ENCODE data around the gene SMAD3. TPM values are rescaled to one million over a fixed set of nuclear protein-coding genes. Genes with fewer than 3 reads are reported as not detected.

The SMAD3 gene
- total and polyA plus RNA-seq, 2 of the 4 experiments (the other 2 are of a cell fraction) = 71.0 to 177 TPM

GRCh38 chr15:67033571-67034044, 31.8 kb upstream of the SMAD3 start:
- no peak overlapping the region for H3K27ac ChIP-seq (ENCODE audit: insufficient read depth, low read length)
- no peaks in the 10 kb centered on the region for H3K9me3 ChIP-seq (ENCODE audit: control insufficient read depth, insufficient read depth, low read length)
- H4K20me1 ChIP-seq (ENCODE audit: insufficient read depth, low read length) = no peaks in the 10 kb centered on the region
- H3K4me1 ChIP-seq (ENCODE audit: control insufficient read depth, insufficient read depth, low read length) = peaks cover 13% of the 10 kb centered on the region
- ATAC-seq (ENCODE audit: low read depth) (no peak), DNase-seq (no peak)
- H3K18ac ChIP-seq (ENCODE audit: low read depth, low read length) = no peak overlapping the region
- peaks cover 5% of the 10 kb centered on the region; the same call in 1 of the 2 replicates for H3K9me1 ChIP-seq (ENCODE audit: insufficient read depth, low read length)
- dilution Hi-C loops (cut with HindIII; ENCODE audit: low sequenced_read_pairs, unreplicated experiment) (no loop called here), in situ Hi-C loops (cut with MboI; ENCODE audit: low sequenced_read_pairs) (no loop called here), intact Hi-C loops (cut with micrococcal nuclease) (no loop called here)
- H3K9ac ChIP-seq (ENCODE audit: low read depth, low read length) = no peak overlapping the region
- peak overlapping the region in 1 of 2 experiments; percentile 38; a peak in 1 of 4 replicates for H4K8ac ChIP-seq (ENCODE audit: low read depth in 2 of 2, low read length in 2 of 2)
- POLR2A ChIA-PET (ENCODE audit: unreplicated experiment) = no interaction called here
- H4K5ac ChIP-seq (ENCODE audit: low read depth, low read length) = no peak overlapping the region
- no peaks in the 10 kb centered on the region for H3K36me3 ChIP-seq (ENCODE audit: control insufficient read depth, insufficient read depth, low read length)
- H2AK9ac ChIP-seq (replicated peaks; ENCODE audit: low read depth, low read length, poor library complexity) = no peak overlapping the region
- peaks cover 4% of the 10 kb centered on the region; the same call in 1 of the 2 replicates for H3K27me3 ChIP-seq (ENCODE audit: control insufficient read depth, insufficient read depth, low read length)
- no peak overlapping the region for H4K91ac ChIP-seq (ENCODE audit: insufficient read depth, low read depth, low read length)
- CTCF ChIA-PET = no interaction called here
- peak overlapping the region; percentile 53; the same call in 1 of the 2 replicates for H2BK120ac ChIP-seq (ENCODE audit: low read depth, low read length)
- 0 out of 4 replicates have a peak, but pooled peaks cover 0 to 3% of the 10 kb centered on the region in 2 experiments for H3K79me1 ChIP-seq (ENCODE audit: low read depth in 1 of 2, low read length in 2 of 2)
- no peak overlapping the region; the same call in 1 of the 2 replicates for H3K14ac ChIP-seq (replicated peaks; ENCODE audit: low read depth, low read length)
- peak overlapping the region; percentile 21; the same call in 1 of the 2 replicates for H3K4me2 ChIP-seq (ENCODE audit: low read depth, low read length)
- H2BK20ac ChIP-seq (ENCODE audit: low read depth, low read length) = no peak overlapping the region
- no peak overlapping the region for H2BK15ac ChIP-seq (ENCODE audit: low read depth, low read length)
- no peak overlapping the region for H2BK5ac ChIP-seq (ENCODE audit: low read depth, low read length, poor library complexity, severe bottlenecking)
- H3K23ac ChIP-seq (ENCODE audit: low read depth, low read length) = 0 out of 2 replicates have a peak overlapping the region, but pooled peaks have one; percentile 23
- H3K4me3 ChIP-seq (ENCODE audit: insufficient read depth, low read depth, low read length) = no peak overlapping the region
- H2AFZ ChIP-seq (replicated peaks; ENCODE audit: low read length, poor library complexity) = peak overlapping the region; percentile 56
- WGBS, 2 experiments (ENCODE audit: extremely low coverage in 2 of 2, insufficient read length in 1 of 2) = 26% methylated on average over 29 of the region's 50 CpGs; no CpG with 5 or more reads in 1 of the 2 experiments
- H2AK5ac ChIP-seq (ENCODE audit: low read depth, low read length) = 0 out of 2 replicates have a peak overlapping the region, but pooled peaks have one; percentile 44
- TF ChIP-seq SMC3 (IDR thresholded peaks at IDR 0.05; ENCODE audit: low read depth, low read length) = no peak
- TF ChIP-seq CTCF (conservative IDR thresholded peaks at IDR 0.05; ENCODE audit: low read depth, low read length) = no peak
- TF ChIP-seq RFX5 (IDR thresholded peaks at IDR 0.05; ENCODE audit: low read depth, low read length) = no peak
- TF ChIP-seq ELK1 (IDR thresholded peaks at IDR 0.05; ENCODE audit: borderline replicate concordance, low read depth, low read length) = no peak
- TF ChIP-seq CEBPB (IDR thresholded peaks at IDR 0.05; ENCODE audit: low read depth, low read length) = no peak
- TF ChIP-seq POLR2A (IDR thresholded peaks at IDR 0.05; ENCODE audit: low read depth, low read length) = no peak
- no peak for TF ChIP-seq USF2 (IDR thresholded peaks at IDR 0.05; ENCODE audit: low read depth, low read length)
- TF ChIP-seq NFE2L2 (IDR thresholded peaks at IDR 0.05; ENCODE audit: low read depth, low read length) = no peak
- no peak for TF ChIP-seq MAFK (IDR thresholded peaks at IDR 0.05; ENCODE audit: low read depth, low read length)
- TF ChIP-seq BHLHE40 (IDR thresholded peaks at IDR 0.05; ENCODE audit: low read depth, low read length) = no peak
- TF ChIP-seq RAD21 (IDR thresholded peaks at IDR 0.05; ENCODE audit: low read length) = no peak
- TF ChIP-seq MAZ (IDR thresholded peaks at IDR 0.05; ENCODE audit: borderline replicate concordance, low read depth, low read length) = no peak
- no peak for TF ChIP-seq FOS (IDR thresholded peaks at IDR 0.05; ENCODE audit: low read depth, low read length)
- TF ChIP-seq RCOR1 (IDR thresholded peaks at IDR 0.05; ENCODE audit: insufficient replicate concordance, low read length) = no peak
- TF ChIP-seq CHD1 (IDR thresholded peaks at IDR 0.05; ENCODE audit: low read depth, low read length) = no peak
- no peak for TF ChIP-seq MXI1 (IDR thresholded peaks at IDR 0.05; ENCODE audit: borderline replicate concordance, low read depth, low read length)
- no TSS peak for BruUV-seq (replicated peaks)
- H3K56ac ChIP-seq (ENCODE audit: extremely low read depth, insufficient read depth, low read length) = no peak overlapping the region
- H3K4ac ChIP-seq (ENCODE audit: low read depth, low read length) = no peak overlapping the region
